ENCODE measurements around the gene CRHR2. TPM values are rescaled to one million over a fixed set of nuclear protein-coding genes. Genes with fewer than 3 reads are reported as not detected.
"Not testable (repeated sequence)": the region's sequence is repeated elsewhere in the genome, so short reads cannot be mapped to it uniquely, and the experiment has no call there.

The CRHR2 gene
- total and polyA plus RNA-seq, 12 donors, result under 0.01 to 0.03 TPM; not detected in 10

- Histone ChIP-seq H3K4me3 (no peak overlapping the region), H3K36me3 (replicated peaks in 1 of 2) (no peaks in the 10 kb centered on the region), H3K4me1 (replicated peaks in 1 of 2) (no peaks in the 10 kb centered on the region), H3K27ac (no peak overlapping the region), H3K27me3 (no peaks in the 10 kb centered on the region), H3K9me3 (replicated peaks in 1 of 3) (no peaks in the 10 kb centered on the region)
- no peak for TF ChIP-seq CTCF (IDR thresholded peaks at IDR 0.05)
- TF ChIP-seq POLR2A (IDR thresholded peaks at IDR 0.05), result no peak
- intact Hi-C loops (cut with DNase I), result no loop called here
- peak in 1 of 7 donors; percentile 24 for DNase-seq
- WGBS, 4 donors, result 89 to 97% (median 90%) methylated on average over 3 of the region's 3 CpGs
Observed at GRCh38 chr7:30645661-30646060, 36.6 kb downstream of the CRHR2 start.

GRCh38 chr7:30644286-30644955 is 37.8 kb downstream of the CRHR2 start:
- intact Hi-C loops (cut with DNase I), result no loop called here
- Histone ChIP-seq H3K4me1 (replicated peaks in 1 of 2) (no peaks in the 10 kb centered on the region), H3K4me3 (no peak overlapping the region), H3K27ac (no peak overlapping the region), H3K27me3 (no peaks in the 10 kb centered on the region), H3K9me3 (replicated peaks in 1 of 3) (no peaks in the 10 kb centered on the region), H3K36me3 (replicated peaks in 1 of 2) (no peaks in the 10 kb centered on the region)
- WGBS, 4 donors, result 87 to 94% (median 90%) methylated on average over 4 of the region's 4 CpGs
- DNase-seq, result peak in 1 of 7 donors; percentile 40
- no peak for TF ChIP-seq POLR2A (IDR thresholded peaks at IDR 0.05)

GRCh38 chr7:30642789-30643188 is 39.5 kb downstream of the CRHR2 start:
- H3K27ac ChIP-seq, result no peak overlapping the region
- TF ChIP-seq CTCF (IDR thresholded peaks at IDR 0.05), result no peak
- no peak for TF ChIP-seq POLR2A (IDR thresholded peaks at IDR 0.05)
- H3K9me3 ChIP-seq (replicated peaks in 1 of 3), result no peaks in the 10 kb centered on the region
- no peak for DNase-seq
- no peak overlapping the region for H3K4me3 ChIP-seq
- intact Hi-C loops (cut with DNase I), result no loop called here
- H3K4me1 ChIP-seq (replicated peaks in 1 of 2), result no peaks in the 10 kb centered on the region
- H3K27me3 ChIP-seq, result no peaks in the 10 kb centered on the region
- H3K36me3 ChIP-seq (replicated peaks in 1 of 2), result no peaks in the 10 kb centered on the region
- 74 to 85% (median 84%) methylated on average over 4 of the region's 4 CpGs for WGBS, 4 donors

- H3K36me3 ChIP-seq (replicated peaks in 1 of 2); H3K9me3 ChIP-seq (replicated peaks in 1 of 3); intact Hi-C loops (cut with DNase I); H3K4me1 ChIP-seq (replicated peaks in 1 of 2); H3K4me3 ChIP-seq; H3K27me3 ChIP-seq; DNase-seq; H3K27ac ChIP-seq: not testable (repeated sequence)
- WGBS, 4 donors, result 64 to 75% (median 67%) methylated on average over 8 to 14 of the region's 29 CpGs; no CpG with 5 or more reads in 1 of the 4 donors
Observed at GRCh38 chr7:30642322-30642721, 39.9 kb downstream of the CRHR2 start.

- DNase-seq, result no peak
- peaks cover 0 to 42% of the 10 kb centered on the region in 2 donors for H3K36me3 ChIP-seq (replicated peaks in 1 of 2)
- no peaks in the 10 kb centered on the region for H3K27me3 ChIP-seq
- WGBS, 4 donors, result 94 to 98% (median 95%) methylated on average over 6 of the region's 6 CpGs
- TF ChIP-seq CTCF (IDR thresholded peaks at IDR 0.05) (no peak), POLR2A (IDR thresholded peaks at IDR 0.05) (no peak)
- H3K4me1 ChIP-seq (replicated peaks in 1 of 2), result no peaks in the 10 kb centered on the region
- no peaks in the 10 kb centered on the region for H3K9me3 ChIP-seq (replicated peaks in 1 of 3)
- H3K27ac ChIP-seq, result no peak overlapping the region
- no peak overlapping the region for H3K4me3 ChIP-seq
- intact Hi-C loops (cut with DNase I), result no loop called here
Observed at GRCh38 chr7:30635798-30636197, 46.5 kb downstream of the CRHR2 start.
